NK-92 treated with Interleukin-12 subunit alpha and Interleukin-12 subunit beta, amount 100 ng/mL, for 24 hours (cell line): ENCODE data around the gene PCSK5.

Source experiments
- DNase-seq: peaks from one replicate; lab custom pipeline; 2025; lab: John Stamatoyannopoulos, UW

Gene PCSK5

DNA sequence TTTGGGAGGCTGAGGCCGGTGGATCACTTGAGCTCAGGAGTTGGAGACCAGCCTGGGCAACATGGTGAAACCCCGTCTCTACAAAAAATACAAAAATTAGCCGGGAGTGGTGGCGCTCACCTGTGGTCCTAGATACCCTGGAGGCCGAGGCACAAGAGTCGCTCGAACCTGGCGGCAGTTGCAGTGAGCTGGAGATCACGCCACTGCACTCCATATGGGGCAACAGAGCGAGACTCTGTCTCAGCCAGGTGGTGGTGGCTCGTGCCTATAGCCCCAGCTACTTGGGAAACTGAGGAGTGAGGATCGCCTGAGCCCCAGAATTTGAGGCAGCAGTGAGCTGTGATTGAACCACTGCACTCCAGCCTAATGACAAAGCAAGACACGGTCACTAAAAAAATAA, 506.1 kb downstream of the PCSK5 start:
- no peak for DNase-seq

DNA sequence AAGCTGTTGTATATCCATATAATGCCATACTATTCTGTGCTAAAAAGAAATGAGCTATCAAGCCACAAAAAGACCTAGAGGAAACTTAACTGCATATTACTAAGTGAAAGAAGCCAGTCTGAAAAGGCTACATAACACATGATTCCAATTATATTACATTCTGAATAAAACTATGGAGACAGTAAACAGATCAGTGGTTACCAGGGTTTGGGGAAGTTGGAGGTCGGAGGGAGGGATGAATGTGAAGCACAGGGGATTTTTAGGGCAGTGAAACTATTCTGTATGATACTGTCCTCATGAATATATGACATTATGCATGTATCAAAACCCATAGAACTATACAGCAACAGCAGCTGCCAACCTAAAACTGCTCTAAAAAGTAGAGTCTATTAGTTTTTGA, 509.4 kb downstream of the PCSK5 start:
- no peak for DNase-seq

DNA sequence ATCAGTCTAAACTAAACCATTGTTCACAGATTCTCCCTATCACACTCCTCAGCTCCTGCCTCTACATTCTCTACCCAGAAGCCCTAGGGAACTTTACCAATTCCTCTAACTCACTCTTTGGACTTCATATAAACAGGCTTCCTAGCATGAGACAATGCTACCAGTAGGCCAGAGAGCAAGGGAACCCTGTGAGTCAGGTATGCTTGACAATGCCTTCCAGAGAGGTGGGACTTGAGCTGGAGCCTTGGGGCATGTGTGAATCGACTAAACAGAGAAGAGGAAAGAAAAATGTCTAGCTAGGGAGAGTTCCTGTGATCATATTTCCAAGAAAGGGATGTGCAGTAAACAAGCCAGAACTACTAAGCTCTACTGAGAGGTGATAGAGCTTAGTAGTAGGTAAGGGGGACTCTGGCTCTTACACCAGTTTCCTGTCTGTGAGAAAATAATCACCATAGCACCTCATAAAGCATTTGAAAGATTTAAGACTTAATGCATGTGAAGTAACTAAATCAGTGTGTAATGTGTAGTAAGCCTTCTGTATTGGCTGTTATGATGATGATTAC, 510.1 kb downstream of the PCSK5 start:
- no peak for DNase-seq

DNA sequence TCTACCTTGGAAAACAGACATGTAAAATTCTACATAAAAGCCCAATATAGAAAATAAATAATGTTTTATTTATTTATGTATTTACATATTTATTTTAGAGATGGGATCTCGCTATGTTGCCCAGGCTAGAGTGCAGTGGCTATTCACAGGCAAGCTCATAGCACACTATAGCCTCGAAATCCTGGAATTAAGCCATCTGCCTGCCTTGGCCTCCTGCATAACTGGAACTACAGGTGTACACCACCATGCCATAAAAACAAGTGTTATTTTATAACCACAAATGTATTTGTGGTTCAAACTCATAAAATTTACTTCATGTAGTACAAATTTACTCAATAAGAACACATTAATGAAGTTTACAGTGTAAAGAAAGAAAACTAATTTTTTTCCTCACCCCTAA, 510.7 kb downstream of the PCSK5 start:
- no peak for DNase-seq

DNA sequence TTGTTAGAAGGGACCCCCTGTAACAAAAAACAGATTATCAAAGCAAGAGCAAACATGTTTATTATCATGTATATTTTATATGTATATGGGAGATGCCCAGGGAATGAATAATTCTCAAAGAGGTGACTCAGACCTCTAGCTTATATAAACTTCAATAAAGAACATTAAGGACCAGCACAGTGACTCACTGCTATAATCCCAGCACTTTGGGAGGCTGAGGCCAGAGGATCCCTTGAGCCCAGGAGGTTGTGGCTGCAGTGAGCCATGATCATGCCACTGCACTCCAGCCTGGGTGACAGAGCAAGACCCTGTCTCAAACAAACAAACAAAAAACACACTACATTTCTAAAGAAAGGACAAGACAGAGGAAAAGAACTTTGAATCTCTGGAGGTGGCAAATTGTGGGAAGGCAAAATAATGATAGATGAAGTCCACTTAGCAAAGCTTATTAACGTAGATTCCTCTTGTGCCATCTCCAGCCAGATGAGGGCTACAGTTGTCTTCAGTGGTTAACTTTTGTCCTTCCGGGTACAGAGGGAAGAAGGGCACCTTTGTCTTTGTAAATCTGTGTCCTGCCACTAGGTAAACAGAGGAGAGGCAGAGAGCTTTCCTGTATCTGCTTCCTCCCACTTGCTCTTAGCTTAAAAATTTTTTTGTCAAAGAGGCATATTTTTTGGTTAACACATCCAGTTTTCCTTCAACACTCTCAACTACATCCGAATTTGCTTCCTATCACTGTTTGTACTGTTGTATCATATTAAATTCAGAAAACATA, 511.3 kb downstream of the PCSK5 start:
- no peak for DNase-seq

DNA sequence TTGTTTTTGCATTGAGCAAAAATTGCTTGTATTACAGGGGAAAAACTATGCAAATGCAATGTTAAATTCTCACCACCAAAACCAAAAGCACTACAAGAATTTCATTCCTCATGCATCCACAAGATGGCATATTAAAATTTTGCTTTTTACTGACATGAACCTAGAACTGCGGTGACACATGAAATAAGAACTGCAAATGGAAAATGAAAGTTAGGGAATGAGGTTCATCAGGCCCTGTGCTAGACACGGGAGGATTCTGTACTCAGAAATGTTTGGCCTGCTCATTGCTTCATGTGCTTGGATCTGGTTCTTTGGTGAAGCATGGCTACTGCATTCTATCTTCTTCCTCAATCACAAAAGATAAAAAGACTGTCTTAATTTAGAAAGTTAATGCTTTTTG, 512.9 kb downstream of the PCSK5 start:
- DNase-seq, result no peak

DNA sequence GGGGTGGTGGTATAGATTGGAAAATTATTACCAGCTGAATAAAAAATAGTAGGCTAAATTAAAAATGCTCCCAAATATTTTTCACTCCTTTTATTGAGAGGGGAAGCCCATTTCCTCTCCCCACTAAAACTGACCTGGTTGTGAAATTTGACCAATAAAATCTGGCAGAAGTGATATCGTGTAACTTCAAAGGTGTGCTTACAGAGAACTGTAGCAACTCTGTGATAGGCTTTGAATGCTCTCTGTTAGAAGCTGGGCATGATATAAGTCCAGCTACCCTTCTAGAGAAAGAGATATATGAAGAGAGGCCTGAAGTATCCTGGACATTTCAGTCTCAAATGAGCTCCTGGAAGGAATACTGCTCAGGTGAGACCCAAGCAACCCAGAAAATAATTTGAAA, 513.9 kb downstream of the PCSK5 start:
- no peak for DNase-seq

DNA sequence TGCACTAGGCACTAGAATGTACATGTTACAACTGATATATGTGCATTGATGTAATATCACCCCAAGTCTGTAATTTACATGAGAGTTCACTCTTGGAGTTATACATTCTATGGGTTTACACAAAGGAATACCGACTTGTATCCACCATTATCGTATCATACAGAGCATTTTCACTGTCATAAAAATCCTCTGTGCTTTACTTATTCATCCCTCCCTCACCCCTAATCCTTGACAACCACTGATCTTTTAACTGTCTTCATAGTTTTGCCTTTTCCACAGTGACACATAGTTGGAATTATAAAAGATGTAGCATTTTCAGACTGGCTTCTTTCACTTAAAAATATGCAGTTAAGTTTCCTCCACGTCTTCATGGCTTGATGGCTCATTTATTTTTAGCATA, 514.9 kb downstream of the PCSK5 start:
- no peak for DNase-seq

DNA sequence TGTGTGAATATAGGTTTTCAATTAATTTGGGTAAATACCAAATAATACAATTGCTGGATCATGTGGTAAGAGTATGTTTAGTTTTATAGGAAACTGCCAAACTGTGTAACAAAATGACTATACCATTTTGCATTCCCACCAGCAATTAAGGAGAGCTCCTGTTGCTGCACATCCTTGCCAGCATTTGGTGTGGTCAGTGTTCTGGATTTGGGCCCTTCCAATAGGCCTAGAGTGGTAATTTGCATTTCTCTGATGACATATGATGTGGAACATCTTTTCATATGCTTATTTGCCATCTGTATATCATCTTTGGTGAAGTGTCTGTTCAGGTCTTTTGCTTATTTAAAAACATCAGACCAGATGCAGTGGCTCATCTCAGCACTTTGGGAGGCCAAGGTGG, 515.4 kb downstream of the PCSK5 start:
- DNase-seq, result no peak
